SU-DHL-6 (cell line): ENCODE data around the gene ANO9.

Experiments
- H2AFZ ChIP-seq: fragments of 200-600 bp; sonication (generic); 2 replicates; pipeline ENCODE4 v1.6.1; 2014; ENCODE audit warnings: low read depth, mild to moderate bottlenecking, moderate library complexity, mixed read lengths, antibody characterized with exemption, low read length; ENCODE audit not compliant: severe bottlenecking
- H3F3A ChIP-seq: fragments of 200-600 bp; shearing (Covaris generic); 2 replicates; pipeline ENCODE4 v1.6.0; 2016; ENCODE audit warnings: antibody characterized with exemption, mild to moderate bottlenecking; ENCODE audit not compliant: insufficient read depth
- H3K27ac ChIP-seq: fragments of 200-600 bp; sonication (generic); 2 replicates; pipeline ENCODE4 v1.5.1; 2016; ENCODE audit warnings: low read depth, mild to moderate bottlenecking, low read length, moderate library complexity, mixed read lengths
- H3K27me3 ChIP-seq: fragments of 200-600 bp; sonication (generic), shearing (Covaris generic); 2 replicates; pipeline ENCODE4 v1.6.0; 2014; ENCODE audit warnings: mild to moderate bottlenecking, low read length
- H3K36me3 ChIP-seq: fragments of 200-600 bp; sonication (generic); 2 replicates; pipeline ENCODE4 v1.6.1; 2014; ENCODE audit warnings: mild to moderate bottlenecking, low read length, mixed read lengths
- H3K4me2 ChIP-seq: fragments of 300-600, 200-600 bp; shearing (Covaris generic), sonication (generic); 2 replicates; pipeline ENCODE4 v1.6.0; 2014; ENCODE audit warnings: low read length, low read depth, mild to moderate bottlenecking; ENCODE audit not compliant: poor library complexity, severe bottlenecking
- H3K4me3 ChIP-seq: fragments of 200-600 bp; sonication (generic); 2 replicates; pipeline ENCODE4 v1.5.1; 2014; ENCODE audit warnings: antibody characterized with exemption, low read length, mild to moderate bottlenecking, mixed read lengths; ENCODE audit not compliant: insufficient read depth, poor library complexity, severe bottlenecking
- H3K79me2 ChIP-seq: fragments of 200-600 bp; sonication (generic); 2 replicates; pipeline ENCODE4 v1.6.1; 2014; ENCODE audit warnings: mild to moderate bottlenecking, low read length, moderate library complexity; ENCODE audit not compliant: insufficient read depth
- H3K9ac ChIP-seq: fragments of 200-600 bp; sonication (generic); 2 replicates; pipeline ENCODE4 v1.7.0; 2014; ENCODE audit warnings: mild to moderate bottlenecking, low read length
- H3K9me2 ChIP-seq: fragments of 200-600 bp; sonication (generic); replicated peaks from 2 replicates; pipeline ENCODE4 v1.6.1; 2014; ENCODE audit warnings: low read length; ENCODE audit not compliant: insufficient read depth
- H3K9me3 ChIP-seq: fragments of 200-600 bp; sonication (generic); 2 replicates; pipeline ENCODE4 v1.6.1; 2014; ENCODE audit warnings: low read length, mixed read lengths; ENCODE audit not compliant: insufficient read depth
- H4K20me1 ChIP-seq: fragments of 200-600 bp; sonication (generic); 2 replicates; pipeline ENCODE4 v1.6.1; 2014; ENCODE audit warnings: low read depth, mild to moderate bottlenecking, antibody characterized with exemption, low read length, moderate library complexity, mixed read lengths
- EZH2phosphoT487 ChIP-seq: fragments of 200-600 bp; sonication (generic), shearing (Covaris generic); conservative IDR thresholded peaks from 2 replicates; pipeline ENCODE4 v1.6.1; 2018; ENCODE audit warnings: mild to moderate bottlenecking, antibody characterized with exemption, low read length, moderate library complexity, mixed read lengths
- TF ChIP-seq, protein P1 (sequence below): fragments of 200-600 bp; sonication (generic); IDR thresholded peaks from one replicate; pipeline ENCODE4 v1.5.1; 2017; ENCODE audit warnings: antibody characterized with exemption, mild to moderate bottlenecking, low read length, moderate library complexity; ENCODE audit not compliant: insufficient read depth, poor library complexity, severe bottlenecking

ANO9 gene

DNA sequence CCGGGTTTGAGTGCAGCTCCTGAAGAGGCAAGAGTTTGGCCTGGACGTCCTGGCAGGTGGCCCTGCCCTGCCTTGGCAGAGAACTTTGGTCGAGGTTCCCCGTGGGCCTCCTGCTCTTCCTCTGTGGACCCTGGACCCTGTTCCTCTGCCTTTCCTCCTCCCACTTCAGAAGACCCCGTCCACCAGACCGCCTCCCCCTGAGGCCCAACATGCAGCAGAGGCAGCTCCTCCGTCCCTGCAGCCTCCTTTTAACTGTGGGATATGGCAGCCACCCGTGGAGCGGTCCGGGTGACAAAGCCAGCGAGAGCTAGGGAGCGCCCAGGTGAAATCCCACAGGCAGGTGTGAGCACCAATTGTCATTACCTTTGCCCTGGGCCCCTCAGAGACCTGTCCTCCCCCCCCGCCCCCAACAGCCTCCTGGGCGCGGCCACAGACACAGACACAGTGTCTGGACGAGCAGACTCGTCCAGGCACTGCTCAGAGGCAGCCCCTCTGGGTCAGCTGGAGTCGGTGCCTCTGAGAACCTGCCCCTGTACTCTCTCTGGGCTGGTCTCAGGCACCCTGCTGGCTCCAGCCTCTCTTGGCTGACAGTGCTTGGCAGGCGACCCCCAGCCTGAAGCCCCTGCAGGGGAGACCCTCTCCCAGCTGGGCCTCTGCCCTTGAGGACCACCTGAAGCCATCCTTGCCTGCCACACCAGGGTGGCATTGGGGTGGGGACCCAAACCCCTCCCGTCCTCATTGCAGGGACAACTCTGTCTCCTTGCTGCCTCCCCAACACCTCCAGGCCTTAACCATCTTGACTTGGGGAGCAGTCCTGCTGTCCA is 4.2 kb upstream of the ANO9 start:
- H3K9me3 ChIP-seq: no peaks in the 10 kb centered on the region
- no peaks in the 10 kb centered on the region for H3K27me3 ChIP-seq
- H3K9ac ChIP-seq: no peak overlapping the region
- H3K4me2 ChIP-seq: no peak overlapping the region
- no peaks in the 10 kb centered on the region for H4K20me1 ChIP-seq
- H3K79me2 ChIP-seq: no peaks in the 10 kb centered on the region; the same call in 1 of the 2 replicates
- TF ChIP-seq EZH2phosphoT487: no peak
- TF ChIP-seq, protein P1, sequence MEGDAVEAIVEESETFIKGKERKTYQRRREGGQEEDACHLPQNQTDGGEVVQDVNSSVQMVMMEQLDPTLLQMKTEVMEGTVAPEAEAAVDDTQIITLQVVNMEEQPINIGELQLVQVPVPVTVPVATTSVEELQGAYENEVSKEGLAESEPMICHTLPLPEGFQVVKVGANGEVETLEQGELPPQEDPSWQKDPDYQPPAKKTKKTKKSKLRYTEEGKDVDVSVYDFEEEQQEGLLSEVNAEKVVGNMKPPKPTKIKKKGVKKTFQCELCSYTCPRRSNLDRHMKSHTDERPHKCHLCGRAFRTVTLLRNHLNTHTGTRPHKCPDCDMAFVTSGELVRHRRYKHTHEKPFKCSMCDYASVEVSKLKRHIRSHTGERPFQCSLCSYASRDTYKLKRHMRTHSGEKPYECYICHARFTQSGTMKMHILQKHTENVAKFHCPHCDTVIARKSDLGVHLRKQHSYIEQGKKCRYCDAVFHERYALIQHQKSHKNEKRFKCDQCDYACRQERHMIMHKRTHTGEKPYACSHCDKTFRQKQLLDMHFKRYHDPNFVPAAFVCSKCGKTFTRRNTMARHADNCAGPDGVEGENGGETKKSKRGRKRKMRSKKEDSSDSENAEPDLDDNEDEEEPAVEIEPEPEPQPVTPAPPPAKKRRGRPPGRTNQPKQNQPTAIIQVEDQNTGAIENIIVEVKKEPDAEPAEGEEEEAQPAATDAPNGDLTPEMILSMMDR: no peak
- H2AFZ ChIP-seq: no peak overlapping the region
- H3F3A ChIP-seq: peaks cover 24% of the 10 kb centered on the region
- no peak overlapping the region for H3K4me3 ChIP-seq
- no peaks in the 10 kb centered on the region for H3K36me3 ChIP-seq
- H3K9me2 ChIP-seq: no peaks in the 10 kb centered on the region
- no peak overlapping the region for H3K27ac ChIP-seq

DNA sequence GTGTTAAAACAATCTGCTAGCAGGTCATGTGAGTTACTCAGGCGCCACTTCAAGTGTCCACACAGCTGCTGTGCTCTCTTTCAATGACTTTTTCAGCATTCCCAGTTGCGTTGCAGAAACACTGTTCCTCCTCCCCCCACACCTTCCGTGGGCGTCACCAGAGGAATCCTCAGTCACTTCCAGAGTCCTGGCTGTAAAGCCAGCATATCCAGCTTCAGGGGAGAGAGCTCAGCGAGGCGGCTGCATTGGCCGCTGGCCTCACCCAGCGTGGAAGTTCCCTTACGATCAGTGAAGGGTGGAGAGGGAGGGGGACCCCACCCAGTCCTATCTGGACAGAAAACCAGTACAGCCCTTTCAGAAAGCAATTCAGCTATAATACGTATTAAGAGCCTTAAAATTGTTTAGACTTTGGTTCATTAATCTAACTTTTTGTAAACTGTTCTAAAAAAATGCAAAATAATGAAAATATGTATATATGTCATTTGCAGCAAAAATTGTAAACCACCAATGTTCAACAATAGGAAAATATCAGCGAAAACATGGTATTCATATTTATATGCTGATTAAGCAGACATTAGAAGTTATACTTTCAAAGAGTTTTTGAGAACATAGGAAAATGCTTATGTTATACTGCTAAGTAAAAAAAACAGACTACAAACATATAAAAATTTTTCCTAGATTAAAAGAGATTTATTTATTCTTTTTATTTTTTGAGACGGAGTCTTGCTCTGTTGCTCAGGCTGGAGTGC is 2.8 kb upstream of the ANO9 start:
- Histone ChIP-seq H3K9ac (no peak overlapping the region), H3F3A (peaks cover 24% of the 10 kb centered on the region), H3K79me2 (no peaks in the 10 kb centered on the region), H3K9me3 (no peaks in the 10 kb centered on the region), H2AFZ (no peak overlapping the region), H3K4me3 (no peak overlapping the region), H3K27me3 (no peaks in the 10 kb centered on the region), H3K36me3 (no peaks in the 10 kb centered on the region), H3K4me2 (no peak overlapping the region), H3K27ac (no peak overlapping the region), H3K9me2 (no peaks in the 10 kb centered on the region), H4K20me1 (no peaks in the 10 kb centered on the region)
- no peak for TF ChIP-seq EZH2phosphoT487
- TF ChIP-seq, protein P1: no peak

- no peaks in the 10 kb centered on the region for H3K36me3 ChIP-seq
- no peaks in the 10 kb centered on the region for H3K27me3 ChIP-seq
- no peak overlapping the region for H2AFZ ChIP-seq
- H3K4me3 ChIP-seq: no peak overlapping the region
- no peaks in the 10 kb centered on the region for H4K20me1 ChIP-seq
- peaks cover 16% of the 10 kb centered on the region for H3F3A ChIP-seq
- no peaks in the 10 kb centered on the region for H3K9me3 ChIP-seq
- H3K27ac ChIP-seq: no peak overlapping the region
- TF ChIP-seq, protein P1: no peak
- no peak for TF ChIP-seq EZH2phosphoT487
- no peak overlapping the region for H3K4me2 ChIP-seq
- no peaks in the 10 kb centered on the region for H3K79me2 ChIP-seq
- H3K9ac ChIP-seq: no peak overlapping the region
- H3K9me2 ChIP-seq: no peaks in the 10 kb centered on the region
Observed at GRCh38 chr11:443542-444199, 1.9 kb upstream of the ANO9 start.
